ENCODE results near the gene ACSM2A. TPM values are rescaled to one million over a fixed set of nuclear protein-coding genes. Genes with fewer than 3 reads are reported as not detected.
"Not testable (repeated sequence)": the region's sequence is repeated elsewhere in the genome, so short reads cannot be mapped to it uniquely, and the experiment has no call there.

ACSM2A gene
- total RNA-seq = not detected

GRCh38 chr16:20451364-20451763, at the start of gene ACSM2A:
Gene ACSM2A (plus strand): TSS chr16:20451521. CDS start chr16:20460115, 8,594 bp downstream.
- H3K4me1 ChIP-seq; intact Hi-C loops (cut with DNase I; ENCODE audit: low total_unique reads); DNase-seq; H3K27me3 ChIP-seq; H3K36me3 ChIP-seq; H3K9me3 ChIP-seq; H3K4me3 ChIP-seq; H3K27ac ChIP-seq: not testable (repeated sequence)

- no peaks in the 10 kb centered on the region for H3K4me1 ChIP-seq
- intact Hi-C loops (cut with DNase I; ENCODE audit: low total_unique reads) = no loop called here
- H3K9me3 ChIP-seq = no peaks in the 10 kb centered on the region
- no peak for TF ChIP-seq CTCF (IDR thresholded peaks at IDR 0.05)
- no peak for TF ChIP-seq POLR2A (IDR thresholded peaks at IDR 0.05)
- no peaks in the 10 kb centered on the region for H3K36me3 ChIP-seq
- DNase-seq = no peak
- no peak overlapping the region for H3K4me3 ChIP-seq
- H3K27ac ChIP-seq = no peak overlapping the region
- H3K27me3 ChIP-seq = no peaks in the 10 kb centered on the region
Observed at GRCh38 chr16:20402651-20403050, 48.7 kb upstream of the ACSM2A start.

GRCh38 chr16:20404637-20405036, 46.7 kb upstream of the ACSM2A start, which contains the start of gene PDILT:
Gene PDILT (minus strand): TSS chr16:20404737. CDS start chr16:20399300, 5,437 bp downstream.
- TF ChIP-seq CTCF (IDR thresholded peaks at IDR 0.05) (no peak), POLR2A (IDR thresholded peaks at IDR 0.05) (no peak)
- H3K4me3 ChIP-seq = no peak within 1 kb of the TSS
- no peak for DNase-seq
- H3K27ac ChIP-seq = no peak within 1 kb of the TSS
- H3K27me3 ChIP-seq = no peaks in the 10 kb centered on the region
- H3K9me3 ChIP-seq = no peaks in the 10 kb centered on the region
- intact Hi-C loops (cut with DNase I; ENCODE audit: low total_unique reads) = no loop called here
- H3K36me3 ChIP-seq = no peaks in the 10 kb centered on the region
- no peaks in the 10 kb centered on the region for H3K4me1 ChIP-seq

- no peak within 1 kb of the TSS for H3K4me3 ChIP-seq
- H3K4me1 ChIP-seq = no peaks in the 10 kb centered on the region
- H3K27me3 ChIP-seq = no peaks in the 10 kb centered on the region
- no peaks in the 10 kb centered on the region for H3K9me3 ChIP-seq
- TF ChIP-seq POLR2A (IDR thresholded peaks at IDR 0.05) (no peak), CTCF (IDR thresholded peaks at IDR 0.05) (no peak)
- H3K36me3 ChIP-seq = no peaks in the 10 kb centered on the region
- intact Hi-C loops (cut with DNase I; ENCODE audit: low total_unique reads) = no loop called here
- no peak within 1 kb of the TSS for H3K27ac ChIP-seq
- peak in 1 of 2 donors; percentile 45 for DNase-seq
Observed at GRCh38 chr16:20409398-20410120, 41.8 kb upstream of the ACSM2A start, which contains the start of gene ACSM5. Gene ACSM5 (plus strand): TSS chr16:20409534. CDS start chr16:20411485, 1,951 bp downstream.

GRCh38 chr16:20410121-20410723, 41.1 kb upstream of the ACSM2A start:
- TF ChIP-seq POLR2A (IDR thresholded peaks at IDR 0.05) (no peak), CTCF (IDR thresholded peaks at IDR 0.05) (no peak)
- Histone ChIP-seq H3K4me3 (no peak overlapping the region), H3K27me3 (no peaks in the 10 kb centered on the region), H3K36me3 (no peaks in the 10 kb centered on the region), H3K27ac (no peak overlapping the region), H3K9me3 (no peaks in the 10 kb centered on the region), H3K4me1 (no peaks in the 10 kb centered on the region)
- no peak for DNase-seq
- intact Hi-C loops (cut with DNase I; ENCODE audit: low total_unique reads) = no loop called here

Measured in uterus (tissue), 4 donors.